GM15510 (cell line): ENCODE measurements around the gene OSM.

Source experiments
- POLR2A ChIP-seq: IDR thresholded peaks from 3 replicates; pipeline ENCODE4 v1.6.1; 2011; ENCODE audit warnings: borderline replicate concordance; ENCODE audit not compliant: insufficient read length; ENCODE audit errors: extremely low read depth

Gene OSM

DNA sequence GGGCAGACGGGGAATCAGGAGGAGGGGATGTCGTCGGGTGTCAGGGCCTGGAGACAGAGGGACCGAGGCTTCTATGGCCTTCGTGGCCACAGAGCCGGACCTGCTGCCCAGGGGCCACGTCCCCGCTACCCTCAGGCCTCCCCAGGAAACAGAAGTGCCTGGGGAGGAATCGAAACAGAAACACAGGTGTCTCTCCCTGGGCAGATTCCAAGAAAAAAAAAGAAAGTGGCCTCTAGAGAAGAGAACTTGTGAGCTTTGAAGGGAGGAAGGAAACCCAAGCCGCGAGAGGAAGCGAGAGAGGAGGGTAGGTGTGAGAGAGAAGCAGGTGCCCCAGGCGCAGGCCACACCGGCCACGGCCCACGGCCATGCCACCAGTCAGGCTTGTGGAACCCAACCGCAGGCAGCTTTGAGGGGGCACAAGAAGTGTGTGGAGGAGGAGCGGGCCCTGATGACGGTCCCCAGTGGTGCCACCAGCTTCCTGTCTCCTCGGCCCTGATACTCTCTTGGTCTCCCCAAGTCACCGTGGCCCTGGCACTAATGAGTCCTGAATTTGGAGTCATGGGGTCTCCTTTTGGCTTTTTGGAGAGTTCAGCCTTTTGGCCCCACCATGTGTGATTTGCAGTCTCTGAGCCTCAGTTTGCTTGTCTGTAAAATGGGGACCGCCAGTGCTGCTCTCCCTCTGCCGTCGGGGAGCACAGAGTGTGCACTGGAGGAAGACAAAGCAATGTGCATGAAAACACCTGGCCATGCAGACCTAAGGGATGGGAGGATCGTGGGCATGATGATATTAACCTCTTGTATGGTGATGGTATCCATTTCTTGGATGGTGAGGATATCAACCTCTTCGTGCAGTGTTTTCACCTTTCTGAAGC lies 45.3 kb downstream of the OSM start:
- TF ChIP-seq POLR2A, result no peak

DNA sequence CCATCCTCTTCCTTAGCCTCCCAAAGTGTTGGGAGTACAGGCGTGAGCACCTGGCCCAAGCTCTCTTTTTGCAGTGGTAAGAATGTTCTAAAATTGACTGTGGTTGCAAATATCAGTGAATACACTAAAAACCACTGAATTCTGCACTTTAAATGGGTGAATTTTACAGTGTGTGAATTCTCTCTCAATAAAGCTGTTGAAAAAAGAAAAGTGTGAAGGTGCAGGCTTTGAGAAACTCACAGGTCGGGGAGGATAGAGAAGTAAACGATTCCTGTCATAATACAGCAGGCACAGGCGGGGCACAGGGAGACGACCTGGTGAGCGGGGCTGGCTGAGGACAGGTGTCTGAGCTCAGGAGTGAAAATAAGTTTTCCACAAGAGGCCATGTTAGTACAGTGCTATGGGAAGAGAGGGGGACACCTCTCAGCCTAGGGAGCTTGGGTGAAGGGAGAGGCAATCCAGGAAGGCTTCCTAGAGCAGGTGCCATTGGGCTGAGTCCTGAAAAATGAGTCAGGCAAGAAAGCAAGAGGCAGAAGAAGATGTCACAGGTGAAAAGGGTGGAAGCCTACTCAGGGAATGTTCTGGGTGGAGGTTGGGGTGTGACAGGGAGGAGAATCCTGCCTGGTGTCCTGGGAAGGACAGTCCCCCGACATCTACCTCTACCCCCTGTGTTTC lies 46.2 kb downstream of the OSM start:
- TF ChIP-seq POLR2A, result no peak

- TF ChIP-seq POLR2A, result no peak
Observed at GRCh38 chr22:30219668-30220278, 46.9 kb downstream of the OSM start.

DNA sequence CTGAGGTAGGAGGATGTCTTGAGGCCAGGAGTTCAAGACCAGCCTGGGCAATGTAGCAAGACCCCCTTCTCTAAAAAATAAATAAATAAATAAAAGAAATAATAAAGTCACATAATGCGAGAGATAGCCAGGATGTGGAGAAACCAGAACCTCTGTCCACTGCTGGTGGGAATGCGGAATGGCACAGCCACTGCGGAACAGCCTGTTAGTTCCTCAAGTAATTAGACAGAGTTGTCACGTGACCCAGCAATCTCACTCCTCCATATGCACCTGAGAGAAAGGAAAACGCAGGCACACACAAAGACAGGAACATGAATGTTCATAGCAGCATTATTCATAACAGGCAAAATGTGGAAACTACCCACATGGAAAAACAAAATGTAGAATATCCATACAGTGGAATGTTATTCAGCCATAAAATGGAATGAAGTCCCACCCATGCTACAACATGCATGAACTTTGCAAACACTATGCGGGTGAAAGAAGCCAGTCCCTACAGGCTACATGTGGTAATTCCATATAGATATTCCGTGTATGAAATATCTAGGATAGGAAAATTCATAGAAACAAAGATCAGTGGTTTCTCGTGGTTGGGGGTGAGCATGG lies 47.5 kb downstream of the OSM start:
- TF ChIP-seq POLR2A, result no peak

GRCh38 chr22:30217698-30218560 lies 48.7 kb downstream of the OSM start:
- no peak for TF ChIP-seq POLR2A

DNA sequence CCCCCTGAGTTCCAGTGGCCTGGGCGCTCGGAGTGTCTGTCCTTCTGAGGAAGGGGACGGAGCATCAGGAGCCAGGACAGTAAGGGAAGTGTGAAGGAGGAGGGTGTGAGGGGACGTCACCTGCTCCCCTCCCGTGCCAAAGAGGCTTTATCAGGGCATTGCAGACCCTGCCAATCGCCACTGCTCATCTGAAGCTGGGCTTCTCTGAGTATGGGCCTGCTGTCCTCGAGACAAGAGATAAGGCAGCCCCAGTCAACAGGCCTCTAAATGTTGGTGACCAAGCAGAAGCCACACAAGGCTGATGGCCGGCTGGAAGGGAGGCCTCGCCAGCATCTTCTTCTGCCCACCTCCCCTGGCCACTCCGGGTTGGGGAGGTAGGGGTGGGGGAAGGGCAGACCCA lies 49.9 kb downstream of the OSM start:
- TF ChIP-seq POLR2A, result no peak

GRCh38 chr22:30214703-30215407 lies 51.8 kb downstream of the OSM start:
- TF ChIP-seq POLR2A, result no peak

GRCh38 chr22:30212996-30213441 lies 53.6 kb downstream of the OSM start:
- TF ChIP-seq POLR2A, result no peak
